Activated naive CD8-positive, alpha-beta T cell treated with anti-CD3 and anti-CD28 coated beads, Interleukin-2, amount 10 ng/mL, durations not matched to agents 7 days and 5 days (primary cell): ENCODE results near the gene ZMIZ1. TPM values are rescaled to one million over a fixed set of nuclear protein-coding genes. Genes with fewer than 3 reads are reported as not detected.

ENCODE experiments used
- ATAC-seq: fragments of 150-1000 bp; cut with Tn5 transposase; one replicate; pipeline ENCODE4 v1.10.0; 2021; ENCODE audit warnings: low read depth, moderate library complexity
- POLR2A ChIA-PET: fragments of 350-600 bp; sonication (Branson Sonifier 250); formaldehyde crosslinking; loops from one replicate; lab custom pipeline; 2021; ENCODE audit warnings: antibody characterized with exemption; lab: Charles Lee
- DNase-seq: peaks from one replicate; pipeline ENCODE4 v3.0.0; 2021
- H3K27ac Mint-ChIP-seq: one replicate; pipeline ENCODE4 v1.8.0; 2022; ENCODE audit warnings: mild to moderate bottlenecking, mixed read lengths
- H3K27me3 Mint-ChIP-seq: one replicate; pipeline ENCODE4 v1.8.0; 2022; ENCODE audit warnings: mild to moderate bottlenecking, moderate library complexity, mixed read lengths
- H3K36me3 Mint-ChIP-seq: one replicate; pipeline ENCODE4 v1.8.0; 2021; ENCODE audit warnings: mild to moderate bottlenecking, mixed read lengths
- H3K4me1 Mint-ChIP-seq: one replicate; pipeline ENCODE4 v1.8.0; 2021; ENCODE audit warnings: mixed read lengths
- H3K4me3 Mint-ChIP-seq: one replicate; pipeline ENCODE4 v1.8.0; 2022; ENCODE audit warnings: mild to moderate bottlenecking, moderate library complexity, mixed read lengths
- H3K9me3 Mint-ChIP-seq: one replicate; pipeline ENCODE4 v1.8.0; 2021; ENCODE audit warnings: mixed read lengths
- total RNA-seq, 2 experiments: library from RNA; stranded (reverse); gene quantifications; one replicate each; pipeline ENCODE4 v1.2.3, GENCODE V29; 2021

ZMIZ1 gene
- total RNA-seq, 2 experiments from 2014 or later = 28.8 to 29.3 TPM

DNA sequence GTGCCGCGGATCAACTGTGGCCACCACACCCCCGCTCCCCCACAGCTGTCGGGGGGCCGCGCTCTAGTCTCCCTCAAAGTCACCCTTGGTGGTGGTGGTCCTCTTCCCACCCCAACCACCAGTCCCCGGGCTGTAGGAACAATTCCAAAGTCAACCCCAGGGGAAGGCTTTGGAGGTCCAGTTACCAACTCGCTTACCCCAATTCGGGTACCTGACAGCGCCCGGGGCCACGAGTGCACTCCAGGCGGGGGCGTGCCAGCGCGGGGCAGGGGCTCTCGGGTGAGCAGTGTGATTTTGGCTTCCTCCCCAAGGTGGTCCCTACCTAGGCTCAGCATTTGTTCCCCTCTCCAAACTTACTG is 584 bp upstream of the ZMIZ1 start:
- Mint-ChIP-seq H3K9me3 (no peaks in the 10 kb centered on the region), H3K36me3 (peaks cover 2% of the 10 kb centered on the region), H3K27me3 (peaks cover 16% of the 10 kb centered on the region), H3K27ac (peak overlapping the region; percentile 61), H3K4me3 (peak overlapping the region; percentile 97), H3K4me1 (peaks cover 22% of the 10 kb centered on the region)
- peak; percentile 66 for DNase-seq
- peak; percentile 2 for ATAC-seq
- POLR2A ChIA-PET = interaction anchor here (1.6 kb wide), 1 partner anchor 75 kb away, joined by 3 read pairs; no protein-coding TSS in a partner anchor

DNA sequence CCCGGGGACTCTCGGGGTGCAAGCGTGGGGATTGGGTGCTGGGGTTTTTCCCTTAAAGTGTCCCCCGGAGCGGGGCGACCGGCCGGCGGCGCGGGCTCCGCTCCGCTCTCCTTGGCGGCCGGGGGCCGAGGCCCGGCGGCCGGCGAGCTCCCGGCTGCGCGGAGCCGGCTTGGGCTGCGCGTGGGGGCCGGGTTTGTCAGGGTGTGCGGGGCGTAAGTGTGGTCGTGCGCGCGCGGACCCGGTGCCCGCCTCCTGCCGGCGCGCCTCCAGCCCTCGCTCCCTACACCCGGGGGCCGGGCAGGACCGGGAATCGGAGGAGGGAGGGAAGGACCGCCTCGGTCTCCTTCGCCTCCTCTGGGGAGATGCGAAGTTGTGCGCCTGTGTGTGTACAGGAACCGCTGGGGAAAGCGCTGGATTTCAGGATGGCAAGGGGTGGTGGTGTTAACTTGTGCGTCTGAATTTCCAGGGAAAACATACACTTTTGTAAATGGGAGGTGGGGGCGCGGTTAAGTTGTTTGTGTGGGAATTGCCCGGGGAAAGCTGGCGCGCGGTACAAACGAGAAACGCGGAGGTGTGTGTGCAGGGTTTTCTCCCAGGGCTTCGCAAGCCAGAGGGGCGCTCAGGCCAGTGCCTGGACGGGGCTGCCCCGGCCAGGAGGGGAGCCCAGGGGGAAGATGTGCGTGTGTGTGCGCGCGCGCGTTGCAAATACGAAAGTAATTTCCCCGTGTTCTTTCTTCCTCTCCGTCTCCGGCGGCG is 737 bp downstream of the ZMIZ1 start:
- peaks cover 16% of the 10 kb centered on the region for H3K27me3 Mint-ChIP-seq
- ATAC-seq (peak; percentile 13), DNase-seq (peak; percentile 67)
- H3K36me3 Mint-ChIP-seq = peaks cover 2% of the 10 kb centered on the region
- POLR2A ChIA-PET = interaction anchor here (1.0 kb wide), 1 partner anchor 68 kb away, joined by 5 read pairs; no protein-coding TSS in a partner anchor
- H3K27ac Mint-ChIP-seq = peak overlapping the region; percentile 80
- peaks cover 15% of the 10 kb centered on the region for H3K4me1 Mint-ChIP-seq
- peak overlapping the region; percentile 92 for H3K4me3 Mint-ChIP-seq
- no peaks in the 10 kb centered on the region for H3K9me3 Mint-ChIP-seq

DNA sequence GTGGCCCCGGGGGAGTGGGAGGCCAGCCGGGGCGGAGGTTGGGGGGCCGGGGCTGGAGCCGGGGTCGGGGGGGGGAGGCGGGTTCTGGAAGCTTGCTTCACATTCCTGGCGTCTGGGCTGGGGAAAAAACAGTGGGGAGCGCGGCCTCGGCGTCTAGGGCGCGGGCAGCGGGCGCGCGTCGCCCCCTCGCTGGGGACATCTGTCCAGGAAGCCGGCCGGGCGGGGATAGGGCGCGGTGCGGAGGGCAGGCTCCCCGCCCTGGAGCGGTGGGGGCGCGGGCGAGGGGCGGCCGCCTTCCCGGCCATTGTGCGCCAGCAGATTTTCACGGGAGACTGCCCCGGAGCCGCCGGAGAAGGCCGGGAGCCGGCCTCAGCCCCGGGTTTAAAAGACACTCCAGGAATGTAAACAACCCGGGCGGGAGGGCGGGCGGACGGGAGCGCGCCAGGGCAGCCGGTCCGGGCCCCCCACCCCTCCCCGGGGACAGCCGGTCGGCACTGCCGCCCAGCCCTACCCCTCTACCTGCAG is 1.4 kb downstream of the ZMIZ1 start:
- Mint-ChIP-seq H3K4me1 (peaks cover 11% of the 10 kb centered on the region), H3K9me3 (no peaks in the 10 kb centered on the region), H3K4me3 (peak overlapping the region; percentile 92), H3K36me3 (peaks cover 2% of the 10 kb centered on the region), H3K27me3 (peaks cover 16% of the 10 kb centered on the region), H3K27ac (peak overlapping the region; percentile 80)
- DNase-seq (no peak), ATAC-seq (no peak)
- POLR2A ChIA-PET = no interaction called here

DNA sequence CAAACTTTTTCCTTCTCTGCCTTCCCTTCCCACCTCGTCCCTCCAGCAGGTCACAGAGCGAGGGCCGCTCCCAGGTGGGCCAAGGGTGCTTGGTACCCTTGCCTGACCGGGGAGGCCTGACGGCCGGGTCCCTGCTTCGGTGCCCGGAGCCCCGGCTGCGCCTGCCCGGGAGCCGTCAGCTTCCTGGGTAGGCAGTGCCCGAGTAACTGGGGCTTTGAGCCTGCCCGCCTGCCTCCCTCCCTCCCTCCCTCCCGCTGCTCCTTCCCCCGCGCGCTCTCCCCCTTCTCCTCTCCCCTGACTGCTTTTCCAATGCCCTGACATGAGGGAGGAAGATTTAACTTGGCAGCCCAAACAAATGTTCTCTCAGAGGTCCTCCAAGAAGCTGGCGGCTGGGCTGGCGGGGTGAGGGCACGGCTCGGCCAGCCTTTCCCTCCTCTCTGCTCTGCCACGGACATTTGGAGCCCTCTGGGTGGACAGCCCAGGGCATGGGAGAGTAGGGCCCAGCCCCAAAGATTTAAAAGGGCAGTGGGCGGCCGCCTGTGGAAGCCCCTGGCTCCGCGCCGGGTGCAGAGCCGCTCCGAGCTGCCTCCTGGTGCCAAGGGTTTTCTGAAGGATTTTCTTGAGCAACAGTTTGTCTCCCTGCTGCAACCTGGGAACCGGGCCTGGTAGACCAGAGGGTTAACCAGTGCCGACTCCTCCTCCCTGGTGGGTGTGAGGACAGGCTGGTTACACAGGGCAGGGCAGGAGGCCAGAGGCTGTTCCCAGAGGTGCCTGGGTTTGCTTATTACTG is 2.0 kb downstream of the ZMIZ1 start:
- DNase-seq (peak; percentile 53), ATAC-seq (no peak)
- no peak overlapping the region for H3K27ac Mint-ChIP-seq
- H3K4me1 Mint-ChIP-seq = peaks cover 9% of the 10 kb centered on the region
- H3K36me3 Mint-ChIP-seq = peaks cover 2% of the 10 kb centered on the region
- peak overlapping the region; percentile 83 for H3K4me3 Mint-ChIP-seq
- no peaks in the 10 kb centered on the region for H3K9me3 Mint-ChIP-seq
- POLR2A ChIA-PET = no interaction called here
- peaks cover 16% of the 10 kb centered on the region for H3K27me3 Mint-ChIP-seq

DNA sequence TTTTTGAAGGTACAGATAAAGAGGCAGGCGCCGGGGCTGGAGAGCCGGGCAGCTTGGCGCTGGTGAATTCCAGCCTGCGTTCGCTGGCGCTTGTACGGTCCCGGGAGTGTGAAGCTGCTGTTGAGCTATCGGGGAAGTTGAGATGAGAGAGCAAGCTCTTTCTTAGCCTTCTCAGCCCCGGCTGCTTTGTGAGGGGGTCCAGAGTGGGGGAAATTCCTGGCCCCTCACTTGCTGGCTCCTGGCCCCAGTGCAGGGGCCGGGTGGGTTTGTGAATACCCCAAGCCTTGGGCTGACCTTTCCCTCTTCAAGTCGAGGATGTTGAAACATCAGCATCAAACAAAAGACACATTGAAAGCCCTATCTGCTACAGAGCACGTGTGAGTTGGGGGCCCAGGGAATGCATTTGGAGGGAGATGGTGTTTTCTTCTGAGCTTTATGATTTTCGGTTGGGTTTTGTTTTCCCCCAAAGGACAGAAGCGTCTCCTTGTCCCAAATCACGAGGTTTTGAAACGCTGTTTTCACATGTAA is 2.7 kb downstream of the ZMIZ1 start:
- DNase-seq (no peak), ATAC-seq (no peak)
- H3K4me1 Mint-ChIP-seq = peaks cover 12% of the 10 kb centered on the region
- peak overlapping the region; percentile 83 for H3K4me3 Mint-ChIP-seq
- POLR2A ChIA-PET = no interaction called here
- H3K36me3 Mint-ChIP-seq = peaks cover 2% of the 10 kb centered on the region
- no peaks in the 10 kb centered on the region for H3K9me3 Mint-ChIP-seq
- peaks cover 16% of the 10 kb centered on the region for H3K27me3 Mint-ChIP-seq
- H3K27ac Mint-ChIP-seq = no peak overlapping the region

DNA sequence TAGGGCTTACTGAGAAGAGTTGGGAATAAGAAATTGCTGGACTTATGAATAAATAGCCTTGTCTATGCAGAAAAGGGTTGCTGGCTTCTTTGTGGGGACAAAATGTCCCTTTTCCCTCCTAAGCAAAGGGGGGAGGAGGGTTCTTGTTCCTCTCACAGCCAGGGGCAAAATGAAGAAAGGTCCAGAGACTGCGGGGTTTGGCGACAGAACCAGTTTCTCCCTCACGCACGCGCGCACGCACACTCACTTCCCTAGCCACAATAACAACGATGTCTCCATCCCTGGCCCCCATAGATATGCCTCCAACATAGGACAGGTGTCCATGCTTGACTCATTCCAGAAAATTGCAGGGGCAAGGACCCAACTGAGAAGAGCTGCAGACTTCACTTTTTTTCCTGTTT is 3.3 kb downstream of the ZMIZ1 start:
- Mint-ChIP-seq H3K27ac (no peak overlapping the region), H3K4me1 (peaks cover 12% of the 10 kb centered on the region), H3K36me3 (peaks cover 2% of the 10 kb centered on the region), H3K27me3 (peaks cover 16% of the 10 kb centered on the region), H3K4me3 (no peak overlapping the region), H3K9me3 (no peaks in the 10 kb centered on the region)
- ATAC-seq (no peak), DNase-seq (no peak)
- POLR2A ChIA-PET = no interaction called here

DNA sequence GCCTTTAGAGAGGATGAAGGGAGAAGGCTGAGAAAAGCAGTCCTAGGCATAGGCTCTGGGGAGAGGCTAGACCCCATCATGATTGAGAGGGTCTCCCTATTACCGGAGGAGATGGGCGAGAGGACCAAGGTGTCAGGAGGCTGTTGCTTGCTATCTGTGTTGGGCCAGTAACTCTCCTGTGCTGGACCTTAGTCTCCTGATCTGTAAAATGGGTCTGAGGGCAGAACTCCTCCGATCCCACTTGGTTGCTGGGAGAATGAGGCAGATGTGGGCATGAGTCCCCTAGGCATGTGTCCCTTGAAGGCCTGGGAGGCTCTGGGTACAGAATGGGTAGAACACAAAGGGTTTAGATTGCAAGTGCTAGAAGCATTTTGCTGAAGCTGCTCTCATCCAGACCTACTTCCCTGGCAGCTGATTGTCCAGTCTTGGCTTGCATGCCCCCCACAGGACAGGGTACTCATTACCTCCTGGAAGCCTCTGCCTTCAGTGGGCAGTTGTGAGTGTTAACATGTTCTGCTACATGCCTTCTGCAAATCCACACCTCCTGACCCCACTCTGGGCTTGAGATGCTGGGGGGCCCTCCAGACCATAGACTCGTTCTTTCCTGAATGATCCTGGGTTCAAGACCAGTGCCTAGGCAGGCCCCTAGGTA is 4.4 kb downstream of the ZMIZ1 start:
- no peak for ATAC-seq

DNA sequence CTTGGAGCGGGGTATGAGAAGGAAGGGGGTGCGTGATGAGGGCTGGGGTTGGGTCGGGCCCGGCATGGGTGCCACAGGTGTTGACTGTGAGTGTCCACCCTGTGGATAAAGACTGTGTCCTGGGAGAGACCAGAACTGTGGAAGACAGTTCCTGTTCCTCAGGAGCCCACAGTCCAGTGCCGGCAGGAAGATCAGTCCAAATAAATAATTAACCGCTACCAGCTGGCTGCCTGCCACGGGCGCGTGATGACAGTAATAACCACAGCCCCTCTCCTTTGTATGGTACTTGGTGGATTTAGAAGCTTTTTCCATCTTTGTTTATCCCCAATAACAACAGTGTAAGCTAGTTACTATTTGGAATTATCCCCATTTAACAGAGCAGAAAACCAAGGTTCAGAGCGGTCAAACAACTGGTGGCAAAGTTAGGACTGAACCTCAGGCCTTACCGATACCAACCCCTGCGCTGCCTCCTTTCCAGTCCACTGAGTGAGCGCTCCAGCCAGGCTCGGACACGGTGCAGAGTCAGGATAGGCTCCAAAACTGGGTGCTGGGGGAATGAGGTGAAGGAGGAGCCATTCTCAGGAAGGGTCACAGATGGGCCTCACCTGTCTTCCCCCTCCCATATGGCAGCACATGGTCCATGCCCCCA is 5.1 kb downstream of the ZMIZ1 start:
- no peaks in the 10 kb centered on the region for H3K36me3 Mint-ChIP-seq
- no peak for ATAC-seq
- POLR2A ChIA-PET = no interaction called here
- H3K4me1 Mint-ChIP-seq = peaks cover 9% of the 10 kb centered on the region
- H3K27ac Mint-ChIP-seq = no peak overlapping the region
- no peak overlapping the region for H3K4me3 Mint-ChIP-seq
- DNase-seq = no peak
- H3K9me3 Mint-ChIP-seq = no peaks in the 10 kb centered on the region
- H3K27me3 Mint-ChIP-seq = peaks cover 15% of the 10 kb centered on the region

More for the DNA sequence above, 4.4 kb downstream of the ZMIZ1 start:
- Mint-ChIP-seq H3K27me3 (peaks cover 16% of the 10 kb centered on the region), H3K9me3 (no peaks in the 10 kb centered on the region), H3K27ac (no peak overlapping the region), H3K4me1 (peaks cover 8% of the 10 kb centered on the region), H3K4me3 (no peak overlapping the region), H3K36me3 (no peaks in the 10 kb centered on the region)
- no peak for DNase-seq
- POLR2A ChIA-PET = no interaction called here

DNA sequence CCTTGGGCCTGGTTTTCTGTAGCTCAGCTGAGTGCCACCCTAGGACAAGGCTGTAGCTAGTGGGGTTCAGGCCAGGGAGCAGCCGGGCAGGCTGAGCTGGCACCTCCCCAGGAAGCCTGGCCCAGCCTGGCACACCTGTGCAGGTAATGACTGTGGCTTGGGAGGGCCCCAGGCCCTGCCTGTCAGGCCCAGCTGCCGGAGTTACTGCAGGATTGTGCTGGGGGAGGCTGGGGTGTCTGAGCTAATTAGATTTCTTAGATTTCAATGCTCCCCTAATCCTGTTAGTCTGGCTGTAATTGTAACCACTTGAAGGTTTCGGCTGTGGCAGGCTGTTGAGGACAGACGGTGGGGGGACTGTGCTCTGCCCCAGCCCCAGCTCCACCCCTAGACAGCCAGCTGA is 6.0 kb downstream of the ZMIZ1 start:
- Mint-ChIP-seq H3K36me3 (no peaks in the 10 kb centered on the region), H3K4me3 (no peak overlapping the region), H3K27me3 (peaks cover 15% of the 10 kb centered on the region), H3K4me1 (peaks cover 7% of the 10 kb centered on the region), H3K27ac (no peak overlapping the region), H3K9me3 (no peaks in the 10 kb centered on the region)
- no peak for ATAC-seq
- DNase-seq = no peak
- POLR2A ChIA-PET = no interaction called here

DNA sequence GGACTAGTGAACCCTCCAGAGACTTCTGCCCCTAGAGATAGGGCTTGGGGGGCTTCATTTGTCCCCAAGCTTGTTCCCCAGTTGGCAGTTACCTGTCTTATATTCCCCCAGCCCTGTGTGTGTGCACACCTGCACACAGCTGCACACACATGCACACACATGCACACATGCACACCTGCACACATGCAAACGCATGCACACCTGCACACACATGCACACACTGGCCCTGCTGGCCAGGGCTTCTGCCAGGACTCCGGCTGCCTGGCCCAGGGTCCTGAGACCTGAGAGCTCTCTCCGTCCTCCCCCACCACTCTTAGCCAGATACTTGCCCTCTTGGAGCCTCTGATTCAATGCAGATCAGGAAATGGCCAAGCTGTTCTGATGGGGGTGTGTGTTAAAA is 6.7 kb downstream of the ZMIZ1 start:
- POLR2A ChIA-PET = no interaction called here
- Mint-ChIP-seq H3K27ac (no peak overlapping the region), H3K4me3 (no peak overlapping the region), H3K27me3 (peaks cover 15% of the 10 kb centered on the region), H3K4me1 (peaks cover 7% of the 10 kb centered on the region), H3K36me3 (no peaks in the 10 kb centered on the region), H3K9me3 (no peaks in the 10 kb centered on the region)
- DNase-seq (no peak), ATAC-seq (no peak)

DNA sequence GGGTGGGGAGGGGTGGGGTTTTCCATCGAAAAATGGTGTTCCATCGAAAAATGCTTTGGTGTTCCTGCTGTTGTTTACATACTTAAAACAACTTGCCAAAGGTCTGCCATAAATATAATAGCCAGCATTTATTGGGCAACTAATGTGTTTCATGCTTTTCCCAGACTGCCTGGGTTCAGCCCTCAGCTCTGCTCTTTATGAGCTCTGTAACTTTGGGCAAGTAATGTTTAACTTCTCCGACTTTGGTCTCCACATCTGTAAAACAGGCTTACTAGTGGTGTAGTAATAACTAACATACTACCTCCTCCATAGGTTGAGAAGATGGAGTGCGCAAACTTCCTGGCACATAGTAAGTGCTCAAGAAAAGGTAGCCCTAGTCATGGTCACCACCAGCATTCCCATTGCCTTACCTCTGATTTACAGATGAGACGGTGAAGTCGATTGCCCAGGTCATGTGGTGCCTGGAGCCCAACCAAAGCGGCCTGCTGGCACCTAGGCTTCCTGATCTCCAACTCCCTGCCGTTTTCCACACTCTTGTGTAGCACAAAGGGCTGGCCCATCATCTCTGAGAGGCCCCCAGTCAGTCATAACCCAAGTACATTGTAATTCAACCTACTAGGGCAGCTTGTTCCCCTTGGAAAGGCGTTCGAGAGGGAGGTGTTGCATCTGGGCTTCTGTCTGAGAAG is 8.9 kb downstream of the ZMIZ1 start:
- peaks cover 7% of the 10 kb centered on the region for H3K4me1 Mint-ChIP-seq
- no peaks in the 10 kb centered on the region for H3K9me3 Mint-ChIP-seq
- H3K4me3 Mint-ChIP-seq = no peak overlapping the region
- ATAC-seq (no peak), DNase-seq (no peak)
- no peak overlapping the region for H3K27ac Mint-ChIP-seq
- peaks cover 1% of the 10 kb centered on the region for H3K27me3 Mint-ChIP-seq
- POLR2A ChIA-PET = no interaction called here
- H3K36me3 Mint-ChIP-seq = no peaks in the 10 kb centered on the region

DNA sequence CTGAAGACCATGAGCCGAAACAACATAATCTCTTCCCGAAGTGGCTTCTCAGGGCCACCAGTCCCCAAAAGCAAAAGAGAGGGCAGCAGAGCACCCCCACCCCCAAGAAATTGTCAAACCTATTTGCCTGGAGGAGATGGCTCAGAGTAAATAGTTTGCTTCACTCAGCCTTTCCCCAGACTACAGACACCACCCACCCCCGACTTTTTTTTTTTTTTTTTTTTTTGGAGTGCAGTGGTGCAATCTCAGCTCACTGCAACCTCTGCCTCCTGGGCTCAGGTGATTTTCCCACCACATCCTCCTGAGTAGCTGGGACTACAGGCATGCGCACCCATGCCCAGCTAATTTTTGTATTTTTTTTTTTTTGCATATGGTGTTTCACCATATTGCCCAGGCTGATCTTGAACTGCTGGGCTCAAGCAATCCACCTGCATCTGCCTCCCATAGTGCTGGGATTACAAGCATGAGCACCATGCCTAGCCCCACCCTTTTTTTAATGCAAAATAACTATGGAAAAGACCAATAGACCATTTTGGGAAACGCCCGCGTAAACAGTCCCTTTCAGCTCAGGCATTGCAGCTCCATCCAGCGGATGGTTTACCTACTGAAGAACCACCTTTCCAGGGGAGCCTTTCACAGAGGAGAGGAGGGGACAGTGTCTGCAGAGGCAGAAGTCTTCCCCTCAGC is 9.7 kb downstream of the ZMIZ1 start:
- ATAC-seq (no peak), DNase-seq (no peak)
- Mint-ChIP-seq H3K27me3 (no peaks in the 10 kb centered on the region), H3K4me3 (no peak overlapping the region), H3K36me3 (no peaks in the 10 kb centered on the region), H3K4me1 (peaks cover 14% of the 10 kb centered on the region), H3K27ac (no peak overlapping the region), H3K9me3 (no peaks in the 10 kb centered on the region)
- POLR2A ChIA-PET = no interaction called here
